GM21528 (cell line): ENCODE data around the gene ALB.

Experiments used
- ATAC-seq: cut with Tn5 transposase; IDR thresholded peaks from one replicate; pipeline ENCODE4 v1.9.1; 2021; ENCODE audit warnings: mild to moderate bottlenecking, moderate library complexity; ENCODE audit not compliant: unreplicated experiment, low FRiP score

The ALB gene

DNA sequence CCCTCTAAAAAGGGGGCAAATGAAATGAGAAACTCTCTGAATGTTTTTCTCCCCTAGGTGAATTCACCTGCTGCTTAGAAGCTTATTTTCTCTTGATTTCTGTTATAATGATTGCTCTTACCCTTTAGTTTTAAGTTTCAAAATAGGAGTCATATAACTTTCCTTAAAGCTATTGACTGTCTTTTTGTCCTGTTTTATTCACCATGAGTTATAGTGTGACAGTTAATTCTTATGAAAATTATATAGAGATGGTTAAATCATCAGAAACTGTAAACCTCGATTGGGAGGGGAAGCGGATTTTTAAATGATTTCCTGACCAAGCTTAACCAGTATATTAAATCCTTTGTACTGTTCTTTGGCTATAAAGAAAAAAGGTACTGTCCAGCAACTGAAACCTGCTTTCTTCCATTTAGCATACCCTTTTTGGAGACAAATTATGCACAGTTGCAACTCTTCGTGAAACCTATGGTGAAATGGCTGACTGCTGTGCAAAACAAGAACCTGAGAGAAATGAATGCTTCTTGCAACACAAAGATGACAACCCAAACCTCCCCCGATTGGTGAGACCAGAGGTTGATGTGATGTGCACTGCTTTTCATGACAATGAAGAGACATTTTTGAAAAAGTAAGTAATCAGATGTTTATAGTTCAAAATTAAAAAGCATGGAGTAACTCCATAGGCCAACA lies 4.2 kb downstream of the ALB start:
- no peak for ATAC-seq

DNA sequence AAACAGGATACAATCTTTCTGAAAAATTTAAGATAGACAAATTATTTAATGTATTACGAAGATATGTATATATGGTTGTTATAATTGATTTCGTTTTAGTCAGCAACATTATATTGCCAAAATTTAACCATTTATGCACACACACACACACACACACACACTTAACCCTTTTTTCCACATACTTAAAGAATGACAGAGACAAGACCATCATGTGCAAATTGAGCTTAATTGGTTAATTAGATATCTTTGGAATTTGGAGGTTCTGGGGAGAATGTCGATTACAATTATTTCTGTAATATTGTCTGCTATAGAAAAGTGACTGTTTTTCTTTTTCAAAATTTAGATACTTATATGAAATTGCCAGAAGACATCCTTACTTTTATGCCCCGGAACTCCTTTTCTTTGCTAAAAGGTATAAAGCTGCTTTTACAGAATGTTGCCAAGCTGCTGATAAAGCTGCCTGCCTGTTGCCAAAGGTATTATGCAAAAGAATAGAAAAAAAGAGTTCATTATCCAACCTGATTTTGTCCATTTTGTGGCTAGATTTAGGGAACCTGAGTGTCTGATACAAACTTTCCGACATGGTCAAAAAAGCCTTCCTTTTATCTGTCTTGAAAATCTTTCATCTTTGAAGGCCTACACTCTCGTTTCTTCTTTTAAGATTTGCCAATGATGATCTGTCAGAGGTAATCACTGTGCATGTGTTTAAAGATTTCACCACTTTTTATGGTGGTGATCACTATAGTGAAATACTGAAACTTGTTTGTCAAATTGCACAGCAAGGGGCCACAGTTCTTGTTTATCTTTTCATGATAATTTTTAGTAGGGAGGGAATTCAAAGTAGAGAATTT lies 5.2 kb downstream of the ALB start:
- ATAC-seq, result no peak

DNA sequence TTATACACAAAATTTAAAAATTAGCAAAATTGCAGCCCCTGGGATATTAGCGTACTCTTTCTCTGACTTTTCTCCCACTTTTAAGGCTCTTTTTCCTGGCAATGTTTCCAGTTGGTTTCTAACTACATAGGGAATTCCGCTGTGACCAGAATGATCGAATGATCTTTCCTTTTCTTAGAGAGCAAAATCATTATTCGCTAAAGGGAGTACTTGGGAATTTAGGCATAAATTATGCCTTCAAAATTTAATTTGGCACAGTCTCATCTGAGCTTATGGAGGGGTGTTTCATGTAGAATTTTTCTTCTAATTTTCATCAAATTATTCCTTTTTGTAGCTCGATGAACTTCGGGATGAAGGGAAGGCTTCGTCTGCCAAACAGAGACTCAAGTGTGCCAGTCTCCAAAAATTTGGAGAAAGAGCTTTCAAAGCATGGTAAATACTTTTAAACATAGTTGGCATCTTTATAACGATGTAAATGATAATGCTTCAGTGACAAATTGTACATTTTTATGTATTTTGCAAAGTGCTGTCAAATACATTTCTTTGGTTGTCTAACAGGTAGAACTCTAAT lies 6.0 kb downstream of the ALB start:
- no peak for ATAC-seq

DNA sequence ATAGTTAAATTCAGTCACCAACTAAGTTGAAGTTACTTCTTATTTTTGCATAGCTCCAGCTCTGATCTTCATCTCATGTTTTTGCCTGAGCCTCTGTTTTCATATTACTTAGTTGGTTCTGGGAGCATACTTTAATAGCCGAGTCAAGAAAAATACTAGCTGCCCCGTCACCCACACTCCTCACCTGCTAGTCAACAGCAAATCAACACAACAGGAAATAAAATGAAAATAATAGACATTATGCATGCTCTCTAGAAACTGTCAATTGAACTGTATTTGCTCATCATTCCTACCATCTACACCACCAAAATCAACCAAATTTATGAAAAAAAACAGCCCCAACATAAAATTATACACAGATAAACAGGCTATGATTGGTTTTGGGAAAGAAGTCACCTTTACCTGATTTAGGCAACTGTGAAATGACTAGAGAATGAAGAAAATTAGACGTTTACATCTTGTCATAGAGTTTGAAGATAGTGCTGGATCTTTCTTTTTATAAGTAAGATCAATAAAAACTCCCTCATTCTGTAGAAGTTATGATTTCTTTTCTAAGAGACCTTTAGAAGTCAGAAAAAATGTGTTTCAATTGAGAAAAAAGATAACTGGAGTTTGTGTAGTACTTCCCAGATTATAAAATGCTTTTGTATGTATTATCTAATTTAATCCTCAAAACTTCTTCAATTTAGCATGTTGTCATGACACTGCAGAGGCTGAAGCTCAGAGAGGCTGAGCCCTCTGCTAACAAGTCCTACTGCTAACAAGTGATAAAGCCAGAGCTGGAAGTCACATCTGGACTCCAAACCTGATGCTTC lies 7.0 kb downstream of the ALB start:
- no peak for ATAC-seq

DNA sequence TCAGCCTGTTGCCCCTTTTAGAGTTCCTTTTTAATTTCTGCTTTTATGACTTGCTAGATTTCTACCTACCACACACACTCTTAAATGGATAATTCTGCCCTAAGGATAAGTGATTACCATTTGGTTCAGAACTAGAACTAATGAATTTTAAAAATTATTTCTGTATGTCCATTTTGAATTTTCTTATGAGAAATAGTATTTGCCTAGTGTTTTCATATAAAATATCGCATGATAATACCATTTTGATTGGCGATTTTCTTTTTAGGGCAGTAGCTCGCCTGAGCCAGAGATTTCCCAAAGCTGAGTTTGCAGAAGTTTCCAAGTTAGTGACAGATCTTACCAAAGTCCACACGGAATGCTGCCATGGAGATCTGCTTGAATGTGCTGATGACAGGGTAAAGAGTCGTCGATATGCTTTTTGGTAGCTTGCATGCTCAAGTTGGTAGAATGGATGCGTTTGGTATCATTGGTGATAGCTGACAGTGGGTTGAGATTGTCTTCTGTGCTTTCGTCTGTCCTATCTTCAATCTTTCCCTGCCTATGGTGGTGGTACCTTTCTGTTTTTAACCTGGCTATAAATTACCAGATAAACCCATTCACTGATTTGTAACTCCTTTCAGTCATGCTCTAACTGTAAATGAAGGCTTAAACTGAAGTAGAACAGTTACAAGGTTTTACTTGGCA lies 7.8 kb downstream of the ALB start:
- no peak for ATAC-seq

DNA sequence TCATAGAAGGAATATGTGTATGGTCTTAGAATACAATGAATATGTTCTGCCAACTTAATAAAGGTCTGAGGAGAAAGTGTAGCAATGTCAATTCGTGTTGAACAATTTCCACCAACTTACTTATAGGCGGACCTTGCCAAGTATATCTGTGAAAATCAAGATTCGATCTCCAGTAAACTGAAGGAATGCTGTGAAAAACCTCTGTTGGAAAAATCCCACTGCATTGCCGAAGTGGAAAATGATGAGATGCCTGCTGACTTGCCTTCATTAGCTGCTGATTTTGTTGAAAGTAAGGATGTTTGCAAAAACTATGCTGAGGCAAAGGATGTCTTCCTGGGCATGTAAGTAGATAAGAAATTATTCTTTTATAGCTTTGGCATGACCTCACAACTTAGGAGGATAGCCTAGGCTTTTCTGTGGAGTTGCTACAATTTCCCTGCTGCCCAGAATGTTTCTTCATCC lies 9.2 kb downstream of the ALB start:
- no peak for ATAC-seq

DNA sequence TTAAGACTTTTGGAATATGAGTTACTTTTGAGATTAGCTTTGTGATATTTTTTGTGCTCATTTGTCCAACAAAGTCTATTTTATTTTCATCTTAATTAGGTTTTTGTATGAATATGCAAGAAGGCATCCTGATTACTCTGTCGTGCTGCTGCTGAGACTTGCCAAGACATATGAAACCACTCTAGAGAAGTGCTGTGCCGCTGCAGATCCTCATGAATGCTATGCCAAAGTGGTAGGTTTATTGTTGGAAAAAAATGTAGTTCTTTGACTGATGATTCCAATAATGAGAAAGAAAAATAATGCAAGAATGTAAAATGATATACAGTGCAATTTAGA lies 10.8 kb downstream of the ALB start:
- no peak for ATAC-seq

DNA sequence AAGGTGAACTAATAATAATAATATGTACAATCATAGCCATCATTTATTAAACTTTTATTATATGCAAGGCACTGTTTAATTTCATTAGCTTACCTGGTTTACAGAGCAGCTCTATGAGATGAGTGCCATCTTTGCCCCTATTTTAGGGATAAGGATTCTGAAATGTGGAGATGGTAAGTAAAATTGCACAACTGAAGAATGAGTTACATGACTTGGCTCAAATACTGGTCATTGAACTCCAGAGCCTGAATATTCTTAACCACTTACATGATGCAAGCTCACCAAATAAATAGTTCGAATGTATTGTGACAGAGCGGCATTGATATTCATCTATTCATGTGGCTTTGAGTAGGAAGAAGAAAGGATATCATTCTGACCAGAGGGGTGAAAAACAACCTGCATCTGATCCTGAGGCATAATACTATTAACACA lies 11.7 kb downstream of the ALB start:
- ATAC-seq, result no peak

DNA sequence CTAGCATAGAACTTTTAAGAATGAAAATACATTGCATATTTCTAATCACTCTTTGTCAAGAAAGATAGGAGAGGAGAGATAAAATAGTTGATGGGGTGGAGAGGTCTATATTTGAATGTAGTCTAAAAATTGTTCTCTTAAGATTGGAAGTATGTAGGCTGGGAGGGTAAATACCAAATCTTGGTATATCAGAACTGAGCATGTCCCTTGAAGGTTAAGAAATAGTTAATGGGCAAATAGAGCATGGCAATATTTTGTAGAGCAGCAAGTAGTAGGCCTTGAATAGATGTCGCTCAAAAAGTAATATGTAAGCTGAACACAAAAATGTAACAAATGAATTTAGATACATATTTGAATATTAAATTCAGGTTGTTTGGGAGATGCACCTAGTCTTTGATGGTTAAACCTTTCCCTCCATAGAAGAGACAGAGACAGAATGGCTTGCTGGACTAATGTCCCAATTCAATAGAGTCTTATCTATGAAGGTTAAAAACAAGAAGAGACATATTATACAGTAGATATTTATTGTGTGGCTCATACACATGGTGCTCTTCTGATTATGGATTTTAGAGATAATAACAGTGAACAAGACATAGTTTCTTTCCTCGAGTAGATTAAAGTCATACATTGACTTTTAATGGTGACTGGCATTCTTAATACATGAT lies 12.5 kb downstream of the ALB start:
- ATAC-seq, result no peak

DNA sequence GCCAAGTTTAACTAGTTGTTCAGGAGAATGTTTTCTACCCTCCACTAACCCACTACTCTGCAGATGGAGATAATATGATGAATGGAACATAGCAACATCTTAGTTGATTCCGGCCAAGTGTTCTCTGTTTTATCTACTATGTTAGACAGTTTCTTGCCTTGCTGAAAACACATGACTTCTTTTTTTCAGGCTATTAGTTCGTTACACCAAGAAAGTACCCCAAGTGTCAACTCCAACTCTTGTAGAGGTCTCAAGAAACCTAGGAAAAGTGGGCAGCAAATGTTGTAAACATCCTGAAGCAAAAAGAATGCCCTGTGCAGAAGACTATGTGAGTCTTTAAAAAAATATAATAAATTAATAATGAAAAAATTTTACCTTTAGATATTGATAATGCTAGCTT lies 13.3 kb downstream of the ALB start:
- ATAC-seq, result no peak

DNA sequence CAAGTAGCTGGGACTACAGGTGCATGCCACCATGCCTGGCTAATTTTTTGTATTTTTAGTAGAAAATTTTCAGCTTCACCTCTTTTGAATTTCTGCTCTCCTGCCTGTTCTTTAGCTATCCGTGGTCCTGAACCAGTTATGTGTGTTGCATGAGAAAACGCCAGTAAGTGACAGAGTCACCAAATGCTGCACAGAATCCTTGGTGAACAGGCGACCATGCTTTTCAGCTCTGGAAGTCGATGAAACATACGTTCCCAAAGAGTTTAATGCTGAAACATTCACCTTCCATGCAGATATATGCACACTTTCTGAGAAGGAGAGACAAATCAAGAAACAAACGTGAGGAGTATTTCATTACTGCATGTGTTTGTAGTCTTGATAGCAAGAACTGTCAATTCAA lies 13.9 kb downstream of the ALB start:
- ATAC-seq, result no peak

DNA sequence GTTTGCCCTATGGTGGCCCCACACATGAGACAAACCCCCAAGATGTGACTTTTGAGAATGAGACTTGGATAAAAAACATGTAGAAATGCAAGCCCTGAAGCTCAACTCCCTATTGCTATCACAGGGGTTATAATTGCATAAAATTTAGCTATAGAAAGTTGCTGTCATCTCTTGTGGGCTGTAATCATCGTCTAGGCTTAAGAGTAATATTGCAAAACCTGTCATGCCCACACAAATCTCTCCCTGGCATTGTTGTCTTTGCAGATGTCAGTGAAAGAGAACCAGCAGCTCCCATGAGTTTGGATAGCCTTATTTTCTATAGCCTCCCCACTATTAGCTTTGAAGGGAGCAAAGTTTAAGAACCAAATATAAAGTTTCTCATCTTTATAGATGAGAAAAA lies 14.6 kb downstream of the ALB start:
- ATAC-seq, result no peak

DNA sequence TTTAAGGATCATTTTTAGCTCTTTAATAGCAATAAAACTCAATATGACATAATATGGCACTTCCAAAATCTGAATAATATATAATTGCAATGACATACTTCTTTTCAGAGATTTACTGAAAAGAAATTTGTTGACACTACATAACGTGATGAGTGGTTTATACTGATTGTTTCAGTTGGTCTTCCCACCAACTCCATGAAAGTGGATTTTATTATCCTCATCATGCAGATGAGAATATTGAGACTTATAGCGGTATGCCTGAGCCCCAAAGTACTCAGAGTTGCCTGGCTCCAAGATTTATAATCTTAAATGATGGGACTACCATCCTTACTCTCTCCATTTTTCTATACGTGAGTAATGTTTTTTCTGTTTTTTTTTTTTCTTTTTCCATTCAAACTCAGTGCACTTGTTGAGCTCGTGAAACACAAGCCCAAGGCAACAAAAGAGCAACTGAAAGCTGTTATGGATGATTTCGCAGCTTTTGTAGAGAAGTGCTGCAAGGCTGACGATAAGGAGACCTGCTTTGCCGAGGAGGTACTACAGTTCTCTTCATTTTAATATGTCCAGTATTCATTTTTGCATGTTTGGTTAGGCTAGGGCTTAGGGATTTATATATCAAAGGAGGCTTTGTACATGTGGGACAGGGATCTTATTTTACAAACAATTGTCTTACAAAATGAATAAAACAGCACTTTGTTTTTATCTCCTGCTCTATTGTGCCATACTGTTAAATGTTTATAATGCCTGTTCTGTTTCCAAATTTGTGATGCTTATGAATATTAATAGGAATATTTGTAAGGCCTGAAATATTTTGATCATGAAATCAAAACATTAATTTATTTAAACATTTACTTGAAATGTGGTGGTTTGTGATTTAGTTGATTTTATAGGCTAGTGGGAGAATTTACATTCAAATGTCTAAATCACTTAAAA lies 15.3 kb downstream of the ALB start:
- no peak for ATAC-seq

DNA sequence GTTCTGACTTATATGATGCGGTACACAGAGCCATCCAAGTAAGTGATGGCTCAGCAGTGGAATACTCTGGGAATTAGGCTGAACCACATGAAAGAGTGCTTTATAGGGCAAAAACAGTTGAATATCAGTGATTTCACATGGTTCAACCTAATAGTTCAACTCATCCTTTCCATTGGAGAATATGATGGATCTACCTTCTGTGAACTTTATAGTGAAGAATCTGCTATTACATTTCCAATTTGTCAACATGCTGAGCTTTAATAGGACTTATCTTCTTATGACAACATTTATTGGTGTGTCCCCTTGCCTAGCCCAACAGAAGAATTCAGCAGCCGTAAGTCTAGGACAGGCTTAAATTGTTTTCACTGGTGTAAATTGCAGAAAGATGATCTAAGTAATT lies 16.5 kb downstream of the ALB start:
- no peak for ATAC-seq

DNA sequence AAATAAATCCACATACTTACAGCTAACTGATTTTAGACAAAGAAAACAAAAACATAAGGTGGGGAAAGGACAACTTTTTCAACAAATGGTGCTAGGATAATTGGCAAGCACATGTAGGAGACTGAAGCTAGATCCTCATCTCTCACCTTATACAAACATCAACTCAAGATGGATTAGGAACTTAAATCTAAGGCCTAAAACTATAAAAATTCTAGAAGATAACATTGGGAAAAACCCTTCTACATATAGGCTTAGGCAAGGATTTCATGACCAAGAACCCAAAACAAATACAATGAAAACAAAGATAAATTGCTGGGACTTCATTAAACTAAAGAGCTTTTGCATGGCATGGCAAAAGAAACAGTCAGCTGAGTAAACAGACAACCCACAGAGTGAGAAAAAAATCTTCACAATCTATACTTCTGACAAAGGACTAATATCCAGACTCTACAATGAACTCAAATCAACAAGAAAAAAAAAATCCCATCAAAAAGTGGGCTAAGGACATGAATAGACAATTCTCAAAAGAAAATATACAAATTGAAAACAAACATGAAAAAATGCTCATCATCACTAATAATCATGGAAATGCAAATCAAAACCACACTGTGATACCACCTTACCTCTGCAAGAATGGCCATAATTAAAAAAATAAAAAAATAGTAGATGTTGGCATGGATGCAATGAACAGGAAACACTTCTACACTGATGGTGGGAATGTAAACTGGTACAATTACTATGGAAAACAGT lies 17.8 kb downstream of the ALB start:
- no peak for ATAC-seq

DNA sequence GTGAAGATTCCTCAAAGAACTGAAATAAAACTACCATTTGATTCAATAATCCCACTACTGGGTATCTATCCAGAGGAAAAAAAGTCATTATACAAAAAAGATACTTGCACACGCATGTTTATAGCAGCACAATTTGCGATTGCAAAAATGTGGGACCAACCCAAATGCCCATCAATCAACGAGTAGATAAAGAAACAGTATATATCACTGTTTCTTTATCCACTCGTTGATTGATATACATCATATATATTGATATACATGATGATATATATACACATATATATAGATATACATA lies 18.3 kb downstream of the ALB start:
- no peak for ATAC-seq

DNA sequence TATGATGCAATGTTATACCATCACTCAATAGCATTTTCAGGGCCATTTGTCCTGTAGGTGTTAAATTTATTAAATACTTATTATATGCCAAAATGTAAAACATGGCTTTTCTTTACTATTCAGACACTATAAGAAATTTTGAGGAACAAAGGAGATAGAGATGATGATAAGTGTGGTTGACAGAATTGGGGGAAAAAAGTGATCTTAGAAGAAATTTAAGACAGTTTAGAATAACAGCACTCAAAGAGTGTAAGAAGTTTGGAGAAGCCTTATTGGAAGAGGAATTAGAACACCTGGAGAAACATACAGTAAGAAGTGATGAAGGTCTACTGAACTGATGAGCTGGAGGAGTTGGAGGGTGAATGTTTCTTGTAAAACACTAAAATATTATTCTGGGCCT lies 19.1 kb downstream of the ALB start:
- no peak for ATAC-seq

DNA sequence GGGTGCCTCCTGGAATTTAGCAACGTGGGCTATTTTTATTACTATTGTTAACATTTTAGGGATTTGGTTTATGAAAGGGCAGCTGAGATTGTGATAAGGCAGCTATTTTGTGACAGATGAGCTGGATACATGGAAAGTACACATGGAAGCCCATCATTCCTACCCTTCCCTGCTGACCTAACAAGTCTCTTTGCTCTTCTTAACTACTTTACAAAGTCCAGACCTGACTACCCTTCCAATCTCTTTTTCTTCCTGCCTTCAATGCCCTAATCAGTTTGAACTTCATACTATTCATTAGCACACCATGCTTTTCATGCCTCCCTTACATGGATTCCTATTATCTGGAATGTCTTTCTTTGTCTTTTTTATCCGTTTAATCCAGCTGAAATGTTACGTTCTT lies 22.6 kb downstream of the ALB start:
- ATAC-seq, result no peak
